ENCODE measurements around the gene AKNA.

The AKNA gene

DNA sequence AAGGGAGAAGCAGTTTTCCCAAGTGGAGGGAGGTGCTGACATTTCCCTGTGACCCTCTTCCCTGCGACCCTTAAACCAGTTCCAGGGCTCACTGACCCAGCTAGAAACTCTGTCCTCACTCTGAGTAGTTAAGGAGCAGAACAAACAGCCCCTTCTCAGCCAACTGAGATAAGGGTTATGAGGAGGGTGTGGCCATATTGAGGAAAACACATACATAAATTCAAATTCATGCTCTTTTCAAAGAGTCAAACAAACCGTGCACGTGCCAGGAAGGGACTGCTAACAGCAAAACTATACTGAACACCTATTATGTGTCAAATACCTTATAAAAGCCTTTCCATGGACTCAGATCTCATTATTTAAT, 4.9 kb upstream of the AKNA start:
- Mint-ChIP-seq H3K36me3 (peaks cover 86% of the 10 kb centered on the region), H3K4me3 (no peak overlapping the region), H3K9me3 (no peaks in the 10 kb centered on the region), H3K4me1 (peaks cover 84% of the 10 kb centered on the region), H3K27ac (peak overlapping the region; percentile 61)
- no peak for ATAC-seq
- DNase-seq (ENCODE audit: low spot score in 2 of 2) = no peak

DNA sequence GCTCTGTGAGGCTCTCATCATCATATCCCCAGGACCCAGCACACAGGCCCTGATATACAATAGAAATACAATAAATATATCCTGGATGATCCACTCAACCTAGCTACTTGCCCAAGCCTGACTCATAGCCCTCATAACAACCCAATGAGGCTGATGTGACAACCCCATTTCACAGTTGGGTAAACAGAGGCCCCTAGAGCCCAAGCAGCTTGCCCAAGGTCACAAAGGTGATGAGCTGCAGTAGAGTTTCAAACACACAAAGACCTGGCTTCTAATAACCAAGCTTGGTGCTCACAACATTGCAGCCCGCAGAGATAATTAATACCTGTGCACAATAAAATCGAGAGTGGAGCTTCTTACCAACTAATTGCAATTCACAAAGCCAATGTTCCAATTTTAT, 3.2 kb upstream of the AKNA start:
- Mint-ChIP-seq H3K27ac (peak overlapping the region; percentile 96), H3K4me1 (peaks cover 81% of the 10 kb centered on the region), H3K36me3 (peaks cover 91% of the 10 kb centered on the region), H3K4me3 (peak overlapping the region; percentile 88), H3K9me3 (no peaks in the 10 kb centered on the region)
- ATAC-seq (no peak), DNase-seq (ENCODE audit: low spot score in 2 of 2) (no peak)

DNA sequence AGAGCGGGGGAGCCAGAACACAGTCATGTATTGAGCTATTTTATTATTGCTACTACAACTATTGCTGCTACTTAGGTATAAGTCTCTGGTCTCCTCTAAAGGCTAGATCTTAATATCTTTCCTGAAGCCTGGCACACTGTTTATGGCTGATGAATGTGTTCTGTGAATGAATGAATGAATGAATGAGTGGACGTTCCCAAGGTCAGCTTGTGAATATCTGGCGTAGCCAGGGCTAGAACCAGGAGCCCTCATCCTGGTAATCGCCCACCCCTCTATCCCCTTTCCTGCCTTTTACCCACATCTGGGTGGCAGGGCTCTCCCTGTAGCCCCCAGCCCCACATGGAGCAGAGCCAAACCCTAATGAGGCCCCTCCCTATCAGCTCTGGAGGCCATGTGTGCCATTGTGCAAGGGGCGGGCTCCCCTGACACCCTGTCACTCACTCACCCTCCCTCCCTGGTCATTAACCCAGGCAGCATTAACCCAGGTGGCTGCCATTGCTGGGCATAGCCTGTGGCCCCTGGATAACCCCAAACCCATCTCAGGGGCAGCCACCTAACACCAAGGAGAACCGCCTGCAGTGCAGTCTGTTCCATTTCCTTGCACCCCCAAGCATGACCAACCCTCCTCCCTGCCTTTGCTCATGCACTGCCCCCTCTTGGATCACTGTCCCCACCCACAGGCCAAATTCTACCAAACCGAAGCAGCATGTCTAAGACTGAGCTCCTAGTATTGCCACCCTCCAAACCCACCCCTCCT, 2.0 kb upstream of the AKNA start:
- Mint-ChIP-seq H3K4me3 (peak overlapping the region; percentile 88), H3K36me3 (peaks cover 91% of the 10 kb centered on the region), H3K27ac (peak overlapping the region; percentile 96), H3K9me3 (no peaks in the 10 kb centered on the region), H3K4me1 (peaks cover 81% of the 10 kb centered on the region)
- ATAC-seq (no peak), DNase-seq (ENCODE audit: low spot score in 2 of 2) (no peak)

DNA sequence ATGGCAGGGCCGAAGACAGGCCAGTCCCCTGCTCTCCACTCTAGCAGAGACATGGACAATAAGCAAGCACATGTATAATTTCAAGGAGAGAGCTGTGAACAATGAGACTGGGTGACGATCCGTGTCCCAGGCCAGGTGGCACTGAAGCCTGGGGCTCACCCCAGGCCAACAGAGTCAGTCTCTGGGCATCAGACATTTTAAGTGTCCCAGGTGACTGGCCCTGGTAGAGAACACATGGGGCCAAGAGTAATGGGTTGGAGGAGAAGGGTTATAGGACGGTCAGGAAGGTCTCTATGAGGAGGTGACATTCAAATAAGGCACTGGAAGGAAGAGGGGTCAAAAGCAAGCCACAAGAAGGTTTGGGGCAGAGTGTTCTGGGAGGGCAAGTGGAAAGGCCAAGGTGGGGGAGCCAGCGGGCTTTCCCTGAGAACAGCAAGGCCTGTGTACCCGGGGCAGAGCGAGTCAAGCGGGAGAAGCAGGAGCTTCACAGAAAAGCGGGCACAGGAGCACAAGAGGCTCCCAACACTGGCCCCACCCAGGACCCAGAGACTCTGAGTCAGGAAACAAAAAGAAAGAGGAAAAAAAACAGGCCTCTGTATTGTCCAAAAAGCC, 1.1 kb upstream of the AKNA start:
- Mint-ChIP-seq H3K4me3 (peak overlapping the region; percentile 88), H3K27ac (peak overlapping the region; percentile 96), H3K36me3 (peaks cover 91% of the 10 kb centered on the region), H3K9me3 (no peaks in the 10 kb centered on the region), H3K4me1 (peaks cover 82% of the 10 kb centered on the region)
- ATAC-seq = no peak
- DNase-seq (ENCODE audit: low spot score in 2 of 2) = no peak

DNA sequence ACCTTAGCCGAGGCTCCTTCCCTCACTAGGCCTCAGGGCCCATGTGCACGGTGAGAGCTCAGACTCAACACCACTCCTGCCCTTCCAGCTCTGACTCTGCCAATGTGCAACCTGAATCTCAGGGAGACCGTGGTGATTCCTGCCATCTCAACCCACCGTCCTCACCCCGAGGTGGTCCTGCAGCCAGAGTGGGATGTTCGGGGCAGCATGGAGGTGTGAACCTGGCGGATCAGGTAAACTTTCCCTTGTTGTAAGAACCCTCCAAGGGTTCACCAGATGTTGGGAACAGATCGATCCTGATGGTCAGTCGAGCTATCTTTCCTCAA, 538 bp upstream of the AKNA start:
- DNase-seq (ENCODE audit: low spot score in 2 of 2) = no peak
- Mint-ChIP-seq H3K4me1 (peaks cover 82% of the 10 kb centered on the region), H3K27ac (peak overlapping the region; percentile 96), H3K36me3 (peaks cover 91% of the 10 kb centered on the region), H3K4me3 (peak overlapping the region; percentile 88), H3K9me3 (no peaks in the 10 kb centered on the region)
- no peak for ATAC-seq

DNA sequence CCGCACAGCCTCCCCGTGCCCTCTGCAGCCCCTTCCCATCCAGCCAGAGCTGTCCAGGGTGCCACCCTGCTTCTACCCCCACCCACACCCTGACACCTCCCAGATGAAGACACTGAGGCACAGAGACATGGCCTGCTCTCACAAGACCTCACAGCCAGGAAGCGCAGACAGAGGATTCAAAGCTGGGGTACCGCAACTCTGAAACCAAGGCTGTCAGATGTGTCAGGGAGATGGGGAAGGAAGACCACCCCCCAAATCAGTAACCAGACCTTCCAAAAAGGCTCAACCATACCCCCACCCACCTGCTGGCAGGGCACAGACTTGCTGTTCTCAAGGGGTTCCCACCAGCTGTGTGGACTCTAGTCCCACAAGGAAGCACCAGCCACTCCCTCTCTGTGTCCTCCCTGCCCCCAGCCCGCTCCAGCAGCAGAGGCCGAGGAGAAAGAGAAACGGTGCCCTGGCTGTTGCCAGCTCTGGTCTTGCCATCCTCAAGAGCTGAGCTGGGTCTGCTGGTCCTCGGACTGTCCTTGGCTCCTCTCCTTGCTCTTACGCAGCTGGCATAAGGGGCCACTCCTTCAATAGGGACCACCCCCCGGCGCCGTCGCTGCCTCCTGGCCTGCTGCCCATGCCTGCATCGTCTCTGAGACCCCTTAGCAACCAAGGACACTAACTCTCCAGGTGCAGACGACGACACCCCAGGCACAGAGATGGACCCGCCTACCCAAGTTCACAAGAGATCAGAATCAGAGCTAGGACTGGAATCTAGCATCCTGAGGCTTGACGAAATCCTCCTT, 699 bp downstream of the AKNA start:
- no peak for ATAC-seq
- H3K4me1 Mint-ChIP-seq = peaks cover 87% of the 10 kb centered on the region
- DNase-seq (ENCODE audit: low spot score in 2 of 2) = no peak
- H3K4me3 Mint-ChIP-seq = peak overlapping the region; percentile 88
- H3K36me3 Mint-ChIP-seq = peaks cover 91% of the 10 kb centered on the region
- H3K27ac Mint-ChIP-seq = peak overlapping the region; percentile 96
- H3K9me3 Mint-ChIP-seq = no peaks in the 10 kb centered on the region

DNA sequence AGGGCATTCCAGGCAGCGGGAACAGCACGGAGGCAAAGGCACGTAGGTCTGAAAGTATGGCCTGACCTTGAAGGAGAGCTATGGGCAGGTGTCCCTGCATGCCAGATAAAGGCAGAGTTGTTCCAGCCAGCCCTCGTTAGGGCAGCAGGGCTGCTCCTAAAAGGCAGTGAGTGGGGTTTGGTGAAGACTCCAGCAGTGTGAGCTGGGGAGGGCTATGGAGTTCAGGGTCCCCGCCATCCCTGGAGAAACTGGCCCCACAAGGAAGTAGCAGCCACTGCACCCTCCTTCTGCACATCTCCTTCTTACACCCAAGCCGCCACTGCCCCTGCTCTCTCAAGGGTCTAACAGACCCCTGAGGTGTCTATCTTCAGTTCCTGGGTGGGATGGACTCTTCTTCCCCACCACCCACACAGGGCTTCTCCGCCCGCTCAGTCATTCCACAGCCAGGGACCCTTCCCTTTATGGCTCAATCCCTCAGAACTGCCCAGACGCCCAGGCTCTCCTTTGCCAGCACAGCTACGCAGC, 1.4 kb downstream of the AKNA start:
- ATAC-seq = no peak
- Mint-ChIP-seq H3K4me1 (peaks cover 92% of the 10 kb centered on the region), H3K9me3 (no peaks in the 10 kb centered on the region), H3K4me3 (peak overlapping the region; percentile 88), H3K27ac (peak overlapping the region; percentile 96), H3K36me3 (peaks cover 91% of the 10 kb centered on the region)
- DNase-seq (ENCODE audit: low spot score in 2 of 2) = no peak

DNA sequence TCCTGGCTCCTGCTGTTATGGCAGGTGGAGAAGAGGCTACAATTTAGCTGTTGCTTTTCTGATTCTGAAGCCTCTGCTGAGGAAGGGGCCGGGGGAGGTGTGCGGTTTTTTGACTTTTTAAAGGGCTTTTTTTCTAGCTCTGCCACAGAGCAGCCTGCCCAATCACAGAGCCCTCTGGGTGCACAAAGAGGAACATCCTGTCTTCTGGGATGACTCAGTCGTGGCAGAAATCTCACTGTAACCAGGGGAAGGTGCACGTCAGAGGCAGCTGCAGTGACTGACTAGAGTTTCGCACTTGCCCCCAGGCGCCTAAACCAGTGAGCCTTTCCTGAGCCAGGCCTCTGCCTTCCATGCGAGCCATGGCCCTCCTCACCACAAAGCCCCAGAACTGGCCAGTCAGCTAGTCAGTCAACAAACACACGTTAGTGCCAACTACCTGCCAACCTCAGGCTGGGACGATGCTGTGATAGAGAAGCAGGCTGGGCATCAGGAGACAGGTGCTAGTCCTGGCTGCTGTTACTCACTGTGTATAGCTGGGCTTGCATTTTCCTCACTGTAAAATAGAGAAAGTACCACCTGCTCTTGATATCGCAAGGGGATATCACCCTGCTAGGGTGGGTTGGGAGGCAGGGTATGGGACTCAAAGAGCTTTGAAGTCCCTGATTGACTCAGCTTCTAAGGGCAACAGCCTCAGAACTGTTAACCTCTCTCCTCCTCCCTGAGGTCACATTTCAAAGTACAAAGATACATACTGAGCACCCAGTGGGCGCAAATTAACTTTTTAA, 2.2 kb downstream of the AKNA start:
- DNase-seq (ENCODE audit: low spot score in 2 of 2) (peak; percentile 69 to 94), ATAC-seq (peak; percentile 91)
- peak overlapping the region; percentile 96 for H3K27ac Mint-ChIP-seq
- H3K36me3 Mint-ChIP-seq = peaks cover 94% of the 10 kb centered on the region
- H3K9me3 Mint-ChIP-seq = no peaks in the 10 kb centered on the region
- H3K4me3 Mint-ChIP-seq = peak overlapping the region; percentile 88
- peaks cover 91% of the 10 kb centered on the region for H3K4me1 Mint-ChIP-seq

DNA sequence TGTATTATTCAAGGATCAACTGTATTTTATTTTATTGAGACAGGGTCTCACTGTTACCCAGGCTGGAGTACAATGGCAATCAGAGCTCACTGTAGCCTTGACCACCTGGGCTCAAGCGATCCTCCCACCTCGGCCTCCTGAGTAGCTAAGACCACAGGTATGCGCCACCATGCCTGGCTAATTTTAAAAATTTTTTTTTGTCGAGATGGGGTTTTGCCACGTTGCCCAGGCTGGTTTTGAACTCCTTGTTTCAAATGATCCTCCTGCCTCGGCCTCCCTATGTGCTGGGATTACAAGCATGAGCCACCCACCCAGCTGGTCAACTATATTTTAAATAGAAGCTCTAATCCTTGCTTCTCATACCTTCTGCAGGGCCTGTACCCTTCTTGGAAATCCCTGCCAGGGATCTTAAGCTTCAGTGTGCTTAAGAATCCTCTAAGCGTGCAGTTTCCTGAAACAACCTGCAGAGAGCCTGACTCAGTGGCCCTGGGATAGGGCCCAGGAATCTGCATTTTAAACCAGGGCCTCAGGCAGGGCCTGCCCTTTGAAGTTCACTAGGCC, 2.9 kb downstream of the AKNA start:
- DNase-seq (ENCODE audit: low spot score in 2 of 2) (no peak), ATAC-seq (no peak)
- peaks cover 89% of the 10 kb centered on the region for H3K4me1 Mint-ChIP-seq
- H3K27ac Mint-ChIP-seq = peak overlapping the region; percentile 96
- H3K4me3 Mint-ChIP-seq = peak overlapping the region; percentile 88
- H3K36me3 Mint-ChIP-seq = peaks cover 98% of the 10 kb centered on the region
- no peaks in the 10 kb centered on the region for H3K9me3 Mint-ChIP-seq

DNA sequence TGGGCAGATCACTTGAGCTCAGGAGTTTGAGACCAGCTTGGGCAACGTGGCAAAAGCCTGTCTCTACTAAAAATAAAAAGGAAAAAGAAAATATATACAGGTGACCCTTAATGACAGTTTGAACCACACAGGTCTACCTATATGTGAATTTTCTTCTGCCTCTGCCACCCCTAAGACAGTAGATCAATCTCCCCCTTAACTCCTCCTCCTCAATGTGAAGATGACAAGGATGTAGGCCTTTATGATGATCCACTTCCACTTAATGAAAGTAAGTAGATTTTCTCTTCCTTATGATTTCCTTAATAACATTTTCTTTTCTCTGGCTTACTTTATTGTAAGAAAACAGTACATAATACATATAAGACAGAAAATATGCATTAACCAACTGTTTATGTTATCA, 3.4 kb downstream of the AKNA start:
- DNase-seq (ENCODE audit: low spot score in 2 of 2) (no peak), ATAC-seq (no peak)
- H3K36me3 Mint-ChIP-seq = peaks cover 99% of the 10 kb centered on the region
- peak overlapping the region; percentile 88 for H3K4me3 Mint-ChIP-seq
- H3K4me1 Mint-ChIP-seq = peaks cover 89% of the 10 kb centered on the region
- H3K9me3 Mint-ChIP-seq = no peaks in the 10 kb centered on the region
- peak overlapping the region; percentile 96 for H3K27ac Mint-ChIP-seq

DNA sequence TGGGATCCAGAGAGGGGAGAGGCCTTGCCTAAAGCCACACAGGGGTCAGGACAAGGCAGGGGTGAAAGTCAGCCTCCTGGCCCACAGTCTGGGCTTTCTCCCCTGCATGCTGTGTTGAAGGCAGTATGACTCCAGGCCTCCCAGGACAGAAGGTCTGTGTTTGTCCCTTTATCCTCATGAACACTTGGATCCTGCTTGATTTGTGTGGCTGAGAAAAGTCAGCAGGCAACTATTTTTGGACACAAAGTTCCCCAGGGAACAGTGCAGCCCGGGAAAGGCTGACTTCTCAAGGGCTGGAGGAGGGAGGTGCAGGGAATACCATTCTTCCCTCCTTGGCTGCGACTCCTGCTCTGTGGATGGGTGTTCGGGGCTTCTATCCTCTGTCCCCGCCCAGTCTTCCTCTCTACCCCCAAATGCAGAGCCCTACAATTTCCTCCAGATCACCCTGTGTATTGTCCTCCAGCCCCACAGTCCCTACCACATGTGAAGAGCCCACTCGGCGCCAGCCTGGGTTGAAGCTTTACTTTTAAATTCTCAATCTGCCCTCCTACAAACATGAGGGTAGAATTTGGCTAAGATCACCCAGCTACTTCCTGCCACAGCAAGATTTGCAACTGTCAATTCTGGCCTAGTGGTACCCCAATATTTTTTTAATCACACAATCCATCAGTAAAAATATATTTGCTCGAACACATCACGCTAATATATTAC, 4.1 kb downstream of the AKNA start:
- Mint-ChIP-seq H3K4me1 (peaks cover 89% of the 10 kb centered on the region), H3K36me3 (peaks cover 100% of the 10 kb centered on the region)

DNA sequence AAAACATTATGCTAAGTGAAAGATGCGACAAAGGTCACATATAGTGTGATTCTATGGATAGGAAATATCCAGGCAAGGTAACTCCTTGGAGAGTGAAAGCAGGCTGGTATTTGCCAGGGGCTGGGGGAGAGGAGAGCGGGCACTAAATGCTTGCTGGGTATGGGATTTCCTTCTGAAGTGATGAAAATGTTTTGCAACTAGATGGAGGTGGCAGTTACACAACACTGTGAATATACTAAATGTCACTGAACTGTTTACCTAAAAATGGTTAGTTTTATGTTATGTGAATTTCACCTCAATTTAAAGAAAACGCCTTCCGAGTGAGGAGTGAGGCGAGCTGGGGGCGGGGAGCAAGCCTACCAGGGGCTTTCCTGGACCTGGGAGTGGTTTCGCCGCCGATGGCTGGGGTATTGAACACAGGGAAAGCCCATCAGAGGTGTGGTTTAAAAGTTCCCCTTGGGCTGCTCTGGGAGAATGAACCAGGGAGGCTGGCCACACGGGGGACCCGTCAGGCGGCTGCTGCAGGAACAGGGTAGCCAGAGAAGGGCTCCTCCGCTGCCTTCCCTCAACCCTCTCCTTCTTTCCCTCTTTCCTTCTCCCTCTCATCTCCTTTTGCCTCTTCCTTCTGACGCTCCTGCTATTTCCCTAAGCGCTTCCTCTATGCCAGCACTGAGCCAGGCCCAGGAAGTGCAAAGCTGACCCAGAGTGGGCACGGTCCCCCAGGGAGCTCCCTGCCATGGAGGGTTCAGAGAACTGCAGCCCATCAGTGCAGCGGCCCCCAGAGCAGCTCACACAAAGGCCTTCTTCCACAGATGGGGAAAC, 4.9 kb downstream of the AKNA start:
- Mint-ChIP-seq H3K27ac (peak overlapping the region; percentile 96), H3K4me3 (peak overlapping the region; percentile 88), H3K4me1 (peaks cover 89% of the 10 kb centered on the region), H3K36me3 (peaks cover 100% of the 10 kb centered on the region), H3K9me3 (no peaks in the 10 kb centered on the region)
- ATAC-seq (peak; percentile 29), DNase-seq (ENCODE audit: low spot score in 2 of 2) (peak; percentile 41 to 86)

More for the DNA sequence above, 4.1 kb downstream of the AKNA start:
- Mint-ChIP-seq H3K4me3 (peak overlapping the region; percentile 88), H3K27ac (peak overlapping the region; percentile 96), H3K9me3 (no peaks in the 10 kb centered on the region)
- DNase-seq (ENCODE audit: low spot score in 2 of 2) (no peak), ATAC-seq (no peak)

DNA sequence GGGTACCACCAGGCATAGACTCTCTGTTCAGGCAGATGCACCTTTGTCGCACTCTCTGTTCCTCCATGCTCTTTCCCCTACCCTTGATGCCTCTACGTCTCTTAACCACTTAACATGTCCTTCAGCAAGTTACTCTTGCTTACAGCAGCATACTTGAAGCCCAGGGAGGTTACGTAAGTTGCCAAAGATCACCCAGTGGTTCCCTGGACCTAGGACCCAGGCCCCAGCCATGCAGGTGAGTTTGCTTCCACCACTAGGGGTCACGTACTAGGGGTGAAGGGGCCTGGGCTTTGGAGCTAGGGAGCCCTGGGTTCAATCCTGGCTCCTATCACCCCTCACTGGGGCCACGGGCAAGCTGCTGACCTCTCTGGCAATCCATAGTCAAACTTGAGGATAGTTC, 8.9 kb downstream of the AKNA start:
- peak overlapping the region; percentile 88 for H3K4me3 Mint-ChIP-seq
- H3K36me3 Mint-ChIP-seq = peaks cover 100% of the 10 kb centered on the region
- DNase-seq (ENCODE audit: low spot score in 2 of 2) (no peak), ATAC-seq (no peak)
- H3K4me1 Mint-ChIP-seq = peaks cover 92% of the 10 kb centered on the region
- H3K9me3 Mint-ChIP-seq = no peaks in the 10 kb centered on the region
- peak overlapping the region; percentile 96 for H3K27ac Mint-ChIP-seq

All from stimulated activated effector memory CD8-positive, alpha-beta T cell treated with anti-CD3 and anti-CD28 coated beads, Interleukin-12 subunit alpha, Interleukin-12 subunit beta, amount 100 ng/mL, for 72 hours (primary cell).